ENCODE measurements around the gene OR2G3.

Gene OR2G3

DNA sequence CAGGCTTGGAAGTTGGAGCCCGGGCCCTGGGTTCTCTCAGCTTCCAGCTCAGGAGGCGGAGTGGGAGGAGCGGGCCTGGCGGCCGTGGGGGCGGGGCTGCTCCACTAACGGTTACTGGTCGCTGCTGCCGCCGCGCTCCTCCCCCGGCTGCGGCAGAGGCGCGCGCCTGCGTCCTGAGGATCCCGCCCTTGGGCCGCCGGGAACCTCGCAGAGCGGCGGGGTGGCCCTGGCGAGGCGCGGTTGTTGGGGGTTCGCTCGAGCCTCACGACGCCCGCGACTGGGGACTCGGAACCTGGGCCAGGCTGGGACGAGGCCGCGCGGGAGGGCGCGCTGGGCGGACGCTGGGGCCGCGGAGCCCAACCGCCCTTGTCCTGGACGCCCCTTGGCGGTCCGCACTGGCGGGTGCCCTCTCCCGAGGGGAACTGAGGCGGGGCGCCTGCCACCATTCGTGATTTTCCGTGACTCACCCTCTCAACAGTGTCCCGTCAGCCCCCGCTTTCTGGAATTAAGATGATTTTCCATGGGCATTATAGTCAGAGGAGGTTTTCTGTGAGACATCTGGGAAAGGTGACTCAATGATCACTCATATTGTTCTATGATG is 34.1 kb downstream of the OR2G3 start:
- TF ChIP-seq GATA1 (IDR thresholded peaks at IDR 0.05; ENCODE audit: low read depth, low read length) (no peak), POLR2A (IDR thresholded peaks at IDR 0.05; ENCODE audit: low read length) (peak; percentile 69)
- DNase-seq: peak; percentile 85 to 86

- TF ChIP-seq POLR2A (IDR thresholded peaks at IDR 0.05; ENCODE audit: low read length) (no peak), GATA1 (IDR thresholded peaks at IDR 0.05; ENCODE audit: low read depth, low read length) (no peak)
- DNase-seq: no peak
These were observed 37.4 kb downstream of the OR2G3 start for GRCh38 chr1:247642742-247643141.

GRCh38 chr1:247646867-247647266 is 41.5 kb downstream of the OR2G3 start:
- no peak for DNase-seq
- TF ChIP-seq POLR2A (IDR thresholded peaks at IDR 0.05; ENCODE audit: low read length): no peak
- TF ChIP-seq GATA1 (IDR thresholded peaks at IDR 0.05; ENCODE audit: low read depth, low read length): no peak

- peak; percentile 7 to 16 for DNase-seq
- TF ChIP-seq GATA1 (IDR thresholded peaks at IDR 0.05; ENCODE audit: low read depth, low read length) (no peak), POLR2A (IDR thresholded peaks at IDR 0.05; ENCODE audit: low read length) (no peak)
These were observed 42.5 kb downstream of the OR2G3 start for GRCh38 chr1:247647864-247648263.

- DNase-seq: no peak
- TF ChIP-seq GATA1 (IDR thresholded peaks at IDR 0.05; ENCODE audit: low read depth, low read length): no peak
- TF ChIP-seq POLR2A (IDR thresholded peaks at IDR 0.05; ENCODE audit: low read length): no peak
These were observed 47.7 kb downstream of the OR2G3 start for GRCh38 chr1:247653040-247653439.
